ENCODE results near the gene CYS1.

Gene CYS1

DNA sequence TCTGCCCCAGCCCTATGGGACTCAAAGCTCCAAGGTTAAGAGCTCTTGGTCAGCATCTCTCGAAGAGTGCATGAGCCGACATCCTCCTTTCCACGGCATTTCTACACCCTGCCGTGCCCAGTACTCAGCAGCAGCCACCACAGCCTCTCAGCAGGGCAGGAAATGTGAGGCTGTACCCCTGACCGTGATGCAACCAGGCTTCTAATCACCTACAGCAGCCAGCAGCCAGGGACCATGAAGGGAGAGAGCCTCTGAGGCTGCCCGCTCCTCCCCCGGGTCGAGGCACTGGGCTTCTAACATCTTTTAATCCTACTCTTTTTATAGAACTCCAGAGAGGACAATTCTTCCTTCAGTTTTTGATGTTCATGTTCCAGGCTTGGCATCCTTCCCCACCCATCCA, 6.5 kb downstream of the CYS1 start:
- H3K4me3 ChIP-seq (ENCODE audit: low read depth, low read length): no peak overlapping the region
- DNase-seq (ENCODE audit: low read depth, low spot score): no peak
- TF ChIP-seq, protein P1, sequence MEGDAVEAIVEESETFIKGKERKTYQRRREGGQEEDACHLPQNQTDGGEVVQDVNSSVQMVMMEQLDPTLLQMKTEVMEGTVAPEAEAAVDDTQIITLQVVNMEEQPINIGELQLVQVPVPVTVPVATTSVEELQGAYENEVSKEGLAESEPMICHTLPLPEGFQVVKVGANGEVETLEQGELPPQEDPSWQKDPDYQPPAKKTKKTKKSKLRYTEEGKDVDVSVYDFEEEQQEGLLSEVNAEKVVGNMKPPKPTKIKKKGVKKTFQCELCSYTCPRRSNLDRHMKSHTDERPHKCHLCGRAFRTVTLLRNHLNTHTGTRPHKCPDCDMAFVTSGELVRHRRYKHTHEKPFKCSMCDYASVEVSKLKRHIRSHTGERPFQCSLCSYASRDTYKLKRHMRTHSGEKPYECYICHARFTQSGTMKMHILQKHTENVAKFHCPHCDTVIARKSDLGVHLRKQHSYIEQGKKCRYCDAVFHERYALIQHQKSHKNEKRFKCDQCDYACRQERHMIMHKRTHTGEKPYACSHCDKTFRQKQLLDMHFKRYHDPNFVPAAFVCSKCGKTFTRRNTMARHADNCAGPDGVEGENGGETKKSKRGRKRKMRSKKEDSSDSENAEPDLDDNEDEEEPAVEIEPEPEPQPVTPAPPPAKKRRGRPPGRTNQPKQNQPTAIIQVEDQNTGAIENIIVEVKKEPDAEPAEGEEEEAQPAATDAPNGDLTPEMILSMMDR (IDR thresholded peaks at IDR 0.05; ENCODE audit: low read depth, low read length): no peak
- in situ Hi-C loops (cut with HindIII; ENCODE audit: low sequenced_read_pairs): no loop called here

DNA sequence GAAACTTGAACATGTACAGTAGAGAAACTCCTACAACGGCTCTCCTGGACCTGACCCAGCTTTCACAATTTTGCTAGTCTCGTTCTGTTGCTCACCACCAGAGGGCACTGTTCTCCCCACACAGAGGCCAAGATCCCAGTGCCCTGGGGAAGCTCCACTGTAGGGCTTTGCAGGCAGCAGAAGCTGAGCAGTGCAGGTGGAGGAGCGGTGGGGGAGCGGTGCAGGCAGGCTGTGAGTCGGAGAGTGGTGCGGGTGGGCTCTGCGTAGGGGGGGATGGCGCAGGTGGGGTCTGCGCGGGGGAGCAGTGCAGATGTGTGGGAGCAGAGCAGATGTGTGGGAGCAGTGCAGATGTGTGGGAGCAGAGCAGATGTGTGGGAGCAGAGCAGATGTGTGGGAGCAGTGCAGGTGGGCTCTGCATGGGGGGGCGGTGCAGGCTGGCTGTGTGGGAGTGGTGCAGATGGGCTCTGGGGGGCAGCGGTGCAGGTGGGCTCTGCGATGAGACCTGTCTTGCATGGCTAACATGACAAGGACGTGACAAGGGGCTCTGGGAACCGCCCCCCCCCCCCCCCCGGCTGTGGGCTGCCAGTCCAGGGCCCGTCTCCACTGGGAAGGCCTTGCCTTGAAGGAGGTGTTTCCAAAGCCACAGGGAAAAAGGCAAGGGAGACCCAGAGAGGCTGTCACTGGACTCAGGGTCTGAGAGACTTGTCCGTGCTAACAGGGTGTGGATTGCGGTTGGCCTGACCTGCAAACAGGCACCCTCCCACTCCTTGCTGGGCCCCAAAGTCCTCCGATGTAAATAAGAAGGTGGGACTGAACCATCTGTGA, 7.3 kb downstream of the CYS1 start:
- TF ChIP-seq, protein P1 (IDR thresholded peaks at IDR 0.05; ENCODE audit: low read depth, low read length): peak; percentile 90
- no peak overlapping the region for H3K4me3 ChIP-seq (ENCODE audit: low read depth, low read length)
- peak; percentile 82 for DNase-seq (ENCODE audit: low read depth, low spot score)
- in situ Hi-C loops (cut with HindIII; ENCODE audit: low sequenced_read_pairs): no loop called here

DNA sequence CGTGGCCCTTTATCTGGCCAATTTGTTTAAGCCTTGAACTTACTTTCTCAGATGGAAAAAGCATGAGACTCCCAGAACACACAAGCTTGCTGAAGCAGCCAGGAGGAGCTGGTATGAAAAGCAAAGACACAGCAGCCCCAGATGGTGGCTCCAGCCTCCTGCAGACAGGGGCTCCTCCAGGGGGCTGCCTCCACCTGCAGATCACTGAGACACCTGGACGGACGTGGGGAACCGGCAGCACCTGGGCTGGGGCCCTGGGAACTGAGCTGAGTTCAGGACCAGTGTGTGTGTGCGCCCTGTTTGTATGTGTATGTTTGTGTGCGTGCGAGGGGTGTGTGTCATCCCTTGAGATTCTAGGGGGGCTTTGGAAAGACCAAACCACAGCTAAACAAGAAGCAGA, 8.6 kb downstream of the CYS1 start:
- in situ Hi-C loops (cut with HindIII; ENCODE audit: low sequenced_read_pairs): no loop called here
- DNase-seq (ENCODE audit: low read depth, low spot score): no peak
- TF ChIP-seq, protein P1 (IDR thresholded peaks at IDR 0.05; ENCODE audit: low read depth, low read length): no peak

DNA sequence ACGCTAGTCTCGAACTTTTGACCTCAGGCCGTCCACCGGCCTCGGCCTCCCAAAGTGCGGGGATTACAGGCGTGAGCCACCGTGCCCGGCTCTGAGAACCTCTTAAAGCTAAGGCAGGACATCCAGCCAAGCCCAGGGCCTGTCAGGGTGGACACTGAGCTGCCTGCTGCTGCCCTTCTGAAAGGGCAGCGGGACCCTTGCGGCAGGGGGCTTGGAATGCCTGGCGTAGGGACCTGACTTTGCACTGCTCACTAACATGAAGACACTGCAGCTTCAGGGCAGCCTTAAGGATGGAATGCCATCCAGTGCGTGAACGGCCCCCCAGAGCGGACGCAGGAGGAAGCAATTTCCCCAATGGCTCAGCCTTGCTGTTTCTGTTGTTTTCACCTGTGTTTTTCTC, 9.0 kb downstream of the CYS1 start:
- in situ Hi-C loops (cut with HindIII; ENCODE audit: low sequenced_read_pairs): no loop called here
- TF ChIP-seq, protein P1 (IDR thresholded peaks at IDR 0.05; ENCODE audit: low read depth, low read length): no peak
- no peak for DNase-seq (ENCODE audit: low read depth, low spot score)
- no peak overlapping the region for H3K4me3 ChIP-seq (ENCODE audit: low read depth, low read length)

More for the DNA sequence above, 8.6 kb downstream of the CYS1 start:
- no peak overlapping the region for H3K4me3 ChIP-seq (ENCODE audit: low read depth, low read length)

DNA sequence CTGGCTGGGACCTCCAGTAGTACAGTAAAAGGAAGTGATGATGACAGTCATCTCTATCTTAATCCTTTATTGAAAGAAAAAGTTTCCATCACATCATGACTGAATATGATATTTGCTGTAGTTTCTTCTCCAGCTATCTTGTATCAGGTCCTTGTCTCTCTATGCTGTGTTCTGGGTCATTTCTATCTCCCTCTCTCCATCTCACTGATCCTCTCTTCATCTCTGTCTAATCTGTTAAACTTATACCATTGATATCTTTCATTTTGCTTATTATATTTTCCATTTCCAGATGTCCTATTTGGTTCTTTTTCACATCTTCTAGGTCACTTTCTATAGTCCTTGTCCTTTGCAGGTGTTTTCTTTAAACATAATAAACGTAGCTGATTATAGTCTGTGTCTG, 12.3 kb downstream of the CYS1 start:
- TF ChIP-seq, protein P1 (IDR thresholded peaks at IDR 0.05; ENCODE audit: low read depth, low read length): no peak
- DNase-seq (ENCODE audit: low read depth, low spot score): no peak
- H3K4me3 ChIP-seq (ENCODE audit: low read depth, low read length): no peak overlapping the region
- in situ Hi-C loops (cut with HindIII; ENCODE audit: low sequenced_read_pairs): no loop called here

DNA sequence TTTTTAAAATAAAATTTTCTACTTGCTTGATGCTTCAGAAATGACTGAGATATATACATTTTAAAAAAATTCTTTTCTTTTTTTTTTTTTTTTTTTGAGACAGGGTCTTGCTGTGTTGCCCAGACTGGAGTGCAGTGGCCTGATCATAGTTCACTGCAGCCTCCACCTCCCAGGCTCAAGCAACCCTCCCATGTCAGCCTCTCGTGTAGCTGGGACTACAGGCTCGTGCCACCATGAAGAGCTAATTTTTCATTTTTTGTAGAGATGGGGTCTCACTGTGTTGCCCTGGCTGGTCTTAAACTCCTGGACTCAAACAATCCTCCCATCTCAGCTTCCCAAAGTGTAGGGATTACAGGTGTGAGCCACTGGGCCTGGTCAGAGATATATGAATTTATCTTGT, 12.9 kb downstream of the CYS1 start:
- TF ChIP-seq, protein P1 (IDR thresholded peaks at IDR 0.05; ENCODE audit: low read depth, low read length): no peak
- no peak overlapping the region for H3K4me3 ChIP-seq (ENCODE audit: low read depth, low read length)
- DNase-seq (ENCODE audit: low read depth, low spot score): no peak
- in situ Hi-C loops (cut with HindIII; ENCODE audit: low sequenced_read_pairs): no loop called here
